Measurements from ENCODE around the gene HOMER1. TPM values are rescaled to one million over a fixed set of nuclear protein-coding genes. Genes with fewer than 3 reads are reported as not detected.

The HOMER1 gene
- total RNA-seq, 1 donor: 6.8 TPM

DNA sequence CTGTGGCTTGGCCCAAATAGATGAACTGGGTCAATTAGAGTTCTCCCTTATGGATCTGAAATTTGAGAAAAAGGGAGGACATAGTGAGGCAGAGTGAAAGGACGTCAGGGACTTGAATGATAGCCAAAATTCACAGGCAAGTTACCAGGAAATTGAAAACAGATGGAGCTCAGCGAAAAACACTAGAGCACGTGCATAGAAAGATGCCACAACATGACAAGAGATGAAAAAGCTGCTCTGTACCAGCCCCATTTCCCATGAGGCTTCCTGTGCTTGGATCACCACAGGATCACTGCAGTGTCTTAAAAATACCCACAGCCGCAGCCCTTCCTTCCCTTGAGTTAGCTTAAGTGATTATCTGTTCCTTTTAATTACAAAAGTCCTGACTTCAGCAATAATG lies 39.0 kb upstream of the HOMER1 start:
- peak; percentile 59 for DNase-seq (ENCODE audit: low read depth)
- TF ChIP-seq, protein P1, sequence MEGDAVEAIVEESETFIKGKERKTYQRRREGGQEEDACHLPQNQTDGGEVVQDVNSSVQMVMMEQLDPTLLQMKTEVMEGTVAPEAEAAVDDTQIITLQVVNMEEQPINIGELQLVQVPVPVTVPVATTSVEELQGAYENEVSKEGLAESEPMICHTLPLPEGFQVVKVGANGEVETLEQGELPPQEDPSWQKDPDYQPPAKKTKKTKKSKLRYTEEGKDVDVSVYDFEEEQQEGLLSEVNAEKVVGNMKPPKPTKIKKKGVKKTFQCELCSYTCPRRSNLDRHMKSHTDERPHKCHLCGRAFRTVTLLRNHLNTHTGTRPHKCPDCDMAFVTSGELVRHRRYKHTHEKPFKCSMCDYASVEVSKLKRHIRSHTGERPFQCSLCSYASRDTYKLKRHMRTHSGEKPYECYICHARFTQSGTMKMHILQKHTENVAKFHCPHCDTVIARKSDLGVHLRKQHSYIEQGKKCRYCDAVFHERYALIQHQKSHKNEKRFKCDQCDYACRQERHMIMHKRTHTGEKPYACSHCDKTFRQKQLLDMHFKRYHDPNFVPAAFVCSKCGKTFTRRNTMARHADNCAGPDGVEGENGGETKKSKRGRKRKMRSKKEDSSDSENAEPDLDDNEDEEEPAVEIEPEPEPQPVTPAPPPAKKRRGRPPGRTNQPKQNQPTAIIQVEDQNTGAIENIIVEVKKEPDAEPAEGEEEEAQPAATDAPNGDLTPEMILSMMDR (IDR thresholded peaks at IDR 0.05; ENCODE audit: insufficient read depth, low read length): no peak
- H3K4me3 ChIP-seq (ENCODE audit: low read depth, low read length): no peak overlapping the region

DNA sequence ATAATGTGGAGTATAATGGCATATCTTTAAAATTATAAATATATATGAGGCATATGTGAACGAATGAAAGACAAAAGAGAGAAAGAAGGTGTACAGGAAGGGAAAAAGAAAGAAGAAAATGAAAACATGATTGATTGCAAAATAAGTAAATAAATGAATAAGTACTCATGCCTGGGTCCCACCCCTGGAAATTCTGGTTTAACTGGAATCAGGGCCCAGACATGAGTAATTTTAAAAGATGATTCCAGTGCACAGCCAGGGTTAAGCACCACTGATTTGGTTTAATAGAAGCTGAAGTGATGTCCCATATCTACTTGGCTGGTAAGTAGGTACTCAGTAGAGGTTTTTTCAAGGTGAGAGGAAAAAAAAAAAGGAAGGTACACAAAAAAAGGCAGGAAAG lies 34.0 kb upstream of the HOMER1 start:
- DNase-seq (ENCODE audit: low read depth): no peak
- TF ChIP-seq, protein P1 (IDR thresholded peaks at IDR 0.05; ENCODE audit: insufficient read depth, low read length): no peak
- H3K4me3 ChIP-seq (ENCODE audit: low read depth, low read length): no peak overlapping the region

- no peak overlapping the region for H3K4me3 ChIP-seq (ENCODE audit: low read depth, low read length)
- TF ChIP-seq, protein P1 (IDR thresholded peaks at IDR 0.05; ENCODE audit: insufficient read depth, low read length): no peak
- DNase-seq (ENCODE audit: low read depth): no peak
These were observed 33.5 kb upstream of the HOMER1 start for GRCh38 chr5:79547429-79547822.

GRCh38 chr5:79546782-79547428 lies 33.0 kb upstream of the HOMER1 start:
- TF ChIP-seq, protein P1 (IDR thresholded peaks at IDR 0.05; ENCODE audit: insufficient read depth, low read length): no peak
- H3K4me3 ChIP-seq (ENCODE audit: low read depth, low read length): no peak overlapping the region
- no peak for DNase-seq (ENCODE audit: low read depth)

DNA sequence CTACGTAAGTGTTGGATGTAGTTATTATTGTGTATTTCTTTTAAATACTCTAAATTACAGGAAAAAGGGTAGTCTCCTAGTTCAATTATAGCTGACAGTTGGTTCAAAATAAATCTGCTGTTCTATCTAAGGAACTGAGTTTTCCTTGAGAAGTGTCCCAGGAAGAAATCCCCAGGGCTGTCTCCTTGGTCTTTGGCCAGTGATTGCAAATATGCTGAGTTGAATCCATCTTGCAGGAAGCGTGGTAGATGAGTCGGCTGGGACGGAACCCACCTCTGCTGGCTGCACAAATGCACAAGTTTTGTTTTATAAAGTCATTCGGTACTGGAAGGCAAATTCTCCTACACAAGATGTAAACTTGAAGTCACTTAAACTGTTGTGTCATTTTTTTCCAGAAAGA lies 30.2 kb upstream of the HOMER1 start:
- peak; percentile 52 for DNase-seq (ENCODE audit: low read depth)
- no peak overlapping the region for H3K4me3 ChIP-seq (ENCODE audit: low read depth, low read length)
- TF ChIP-seq, protein P1 (IDR thresholded peaks at IDR 0.05; ENCODE audit: insufficient read depth, low read length): no peak

GRCh38 chr5:79540939-79541338 lies 27.0 kb upstream of the HOMER1 start:
- DNase-seq (ENCODE audit: low read depth): no peak
- H3K4me3 ChIP-seq (ENCODE audit: low read depth, low read length): no peak overlapping the region
- TF ChIP-seq, protein P1 (IDR thresholded peaks at IDR 0.05; ENCODE audit: insufficient read depth, low read length): no peak

Data from fibroblast of the aortic adventitia (primary cell).